GM23248 (cell line): Measurements from ENCODE around the gene PLXNB3.

ENCODE experiments used
- EZH2 ChIP-seq: fragments of 200-600 bp; sonication (generic); IDR thresholded peaks from 2 replicates; pipeline ENCODE4 v1.6.1; 2018; ENCODE audit warnings: antibody characterized with exemption, mild to moderate bottlenecking; ENCODE audit not compliant: insufficient read depth, poor library complexity, severe bottlenecking
- EZH2phosphoT487 ChIP-seq: fragments of 200-600 bp; sonication (generic); IDR thresholded peaks from 2 replicates; pipeline ENCODE4 v1.6.1; 2018; ENCODE audit warnings: antibody characterized with exemption, moderate library complexity, mild to moderate bottlenecking, low read depth; ENCODE audit not compliant: insufficient read depth

DNA sequence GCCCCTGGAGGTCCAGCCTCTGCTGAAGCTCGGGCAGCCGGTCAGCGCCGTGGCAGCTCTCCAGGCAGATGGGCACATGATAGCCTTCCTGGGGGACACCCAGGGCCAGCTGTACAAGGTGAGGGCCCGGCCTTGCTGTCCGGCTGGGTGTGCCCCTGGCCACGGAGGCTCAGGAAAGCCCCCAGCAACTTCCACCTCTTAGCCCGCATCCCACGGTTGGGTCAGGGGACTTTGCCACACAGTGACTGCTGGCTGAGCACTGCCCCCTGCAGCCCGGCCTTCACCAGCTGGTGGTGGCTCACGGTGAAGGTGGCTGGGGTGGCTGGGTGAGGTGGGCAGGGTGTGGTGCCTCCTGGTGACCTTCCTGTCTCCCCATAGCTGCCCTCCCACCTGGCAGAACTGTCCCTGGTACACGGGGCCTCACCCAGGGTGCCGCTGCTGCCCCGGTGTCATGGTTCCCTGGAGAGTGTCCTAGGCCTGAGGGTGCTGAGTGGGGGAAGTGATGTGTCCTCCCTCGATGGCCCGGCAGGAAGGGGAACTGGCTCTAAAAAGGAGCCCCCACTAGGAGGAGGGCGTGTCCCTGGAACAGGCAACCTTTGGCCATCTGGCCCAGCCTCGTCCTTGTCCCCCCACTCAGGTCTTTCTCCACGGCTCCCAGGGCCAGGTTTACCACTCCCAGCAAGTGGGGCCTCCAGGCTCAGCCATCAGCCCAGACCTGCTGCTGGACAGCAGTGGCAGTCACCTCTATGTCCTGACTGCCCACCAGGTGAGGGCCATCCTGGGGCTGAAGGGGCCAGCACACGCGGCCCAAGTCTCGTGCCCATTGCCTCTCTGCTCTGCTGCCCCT is 4.5 kb downstream of the PLXNB3 start:
- TF ChIP-seq EZH2 (no peak), EZH2phosphoT487 (no peak)
